Vagina (tissue), 2 donors: ENCODE results near the gene ASTN2. TPM values are rescaled to one million over a fixed set of nuclear protein-coding genes. Genes with fewer than 3 reads are reported as not detected.

Experiments
- DNase-seq, 2 donors: peaks; one replicate each; pipeline ENCODE4 v3.0.0-alpha.2; 2017; ENCODE audit errors: extremely low spot score in 2 of 2
- H3K27ac ChIP-seq: fragments of 200-600 bp; sonication (generic); one replicate; pipeline ENCODE4 v1.5.1; 2019
- H3K27me3 ChIP-seq: fragments of 200-600 bp; sonication (generic); one replicate; pipeline ENCODE4 v1.5.1; 2019
- H3K36me3 ChIP-seq, 2 donors: fragments of 200-600 bp; sonication (generic); one replicate each; pipeline ENCODE4 v1.5.1; 2017 to 2019
- H3K4me1 ChIP-seq: fragments of 200-600 bp; sonication (generic); one replicate; pipeline ENCODE4 v1.5.1; 2019
- H3K4me3 ChIP-seq, 2 donors: fragments of 200-600 bp; sonication (generic); 1 replicate in 1 of 2; 2 replicates in 1 of 2; pipeline ENCODE4 v1.5.1; 2016 to 2019
- H3K9me3 ChIP-seq: fragments of 200-600 bp; sonication (generic); one replicate; pipeline ENCODE4 v1.5.1; 2019
- POLR2A ChIP-seq, 2 donors: fragments of 450-650 bp; IDR thresholded peaks; one replicate each; pipeline ENCODE4 v1.6.1; 2017; ENCODE audit warnings: antibody characterized with exemption in 2 of 2, mild to moderate bottlenecking in 2 of 2, moderate library complexity in 2 of 2
- POLR2AphosphoS5 ChIP-seq, 2 donors: sonication (generic); formaldehyde crosslinking; IDR thresholded peaks; one replicate each; pipeline ENCODE4 v1.9.0; 2017; ENCODE audit warnings: antibody characterized with exemption in 2 of 2, mild to moderate bottlenecking in 2 of 2, low read depth in 1 of 2; ENCODE audit not compliant: insufficient read depth in 1 of 2
- intact Hi-C: fragments of 100-400 bp; cut with DNase I; formaldehyde crosslinking; loops from one replicate; pipeline ENCODE4 v1.15.1; 2023
- total RNA-seq: library from RNA; depleted of rRNA; stranded (reverse); fragments of >200 nt; gene quantifications from one replicate; pipeline ENCODE4 v1.2.3, GENCODE V29; 2016
- TF ChIP-seq, protein P1 (sequence below), 3 experiments: fragments of 450-650 bp in 2 of 3; fragments of 200-600 bp in 1 of 3; sonication (generic) in 1 of 3; IDR thresholded peaks; one replicate each; pipeline ENCODE4 v1.5.1; 2017 to 2019; ENCODE audit warnings: antibody characterized with exemption in 3 of 3, mild to moderate bottlenecking in 2 of 3, moderate library complexity in 2 of 3

Gene ASTN2
- total RNA-seq, 1 donor from 2014 or later = 4.4 TPM

DNA sequence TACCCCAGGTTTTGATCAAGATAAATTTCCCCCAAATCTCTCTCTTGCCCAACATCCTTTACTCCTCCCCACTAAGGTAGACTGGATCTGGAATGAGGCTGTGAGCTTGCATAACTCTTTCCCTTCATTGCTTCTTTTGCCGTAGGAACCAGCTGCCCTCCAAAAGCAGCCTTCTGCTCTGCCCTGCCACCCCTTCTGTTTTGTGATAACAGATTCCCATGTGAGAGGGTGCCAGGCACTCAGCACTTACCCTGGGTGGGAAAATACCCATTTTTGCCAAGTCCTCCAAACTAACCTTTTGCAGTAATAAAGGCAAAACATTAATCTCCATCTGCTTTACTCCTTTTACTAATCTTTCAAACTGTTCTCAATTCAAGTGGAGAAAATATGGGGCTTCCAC, 182.6 kb downstream of the ASTN2 start:
- Histone ChIP-seq H3K27ac (no peak overlapping the region), H3K4me3 (no peak overlapping the region), H3K27me3 (no peaks in the 10 kb centered on the region), H3K4me1 (no peaks in the 10 kb centered on the region), H3K36me3 (no peaks in the 10 kb centered on the region), H3K9me3 (no peaks in the 10 kb centered on the region)
- TF ChIP-seq POLR2AphosphoS5 (IDR thresholded peaks at IDR 0.05; ENCODE audit: insufficient read depth in 1 of 2, low read depth in 1 of 2) = no peak
- TF ChIP-seq, protein P1, sequence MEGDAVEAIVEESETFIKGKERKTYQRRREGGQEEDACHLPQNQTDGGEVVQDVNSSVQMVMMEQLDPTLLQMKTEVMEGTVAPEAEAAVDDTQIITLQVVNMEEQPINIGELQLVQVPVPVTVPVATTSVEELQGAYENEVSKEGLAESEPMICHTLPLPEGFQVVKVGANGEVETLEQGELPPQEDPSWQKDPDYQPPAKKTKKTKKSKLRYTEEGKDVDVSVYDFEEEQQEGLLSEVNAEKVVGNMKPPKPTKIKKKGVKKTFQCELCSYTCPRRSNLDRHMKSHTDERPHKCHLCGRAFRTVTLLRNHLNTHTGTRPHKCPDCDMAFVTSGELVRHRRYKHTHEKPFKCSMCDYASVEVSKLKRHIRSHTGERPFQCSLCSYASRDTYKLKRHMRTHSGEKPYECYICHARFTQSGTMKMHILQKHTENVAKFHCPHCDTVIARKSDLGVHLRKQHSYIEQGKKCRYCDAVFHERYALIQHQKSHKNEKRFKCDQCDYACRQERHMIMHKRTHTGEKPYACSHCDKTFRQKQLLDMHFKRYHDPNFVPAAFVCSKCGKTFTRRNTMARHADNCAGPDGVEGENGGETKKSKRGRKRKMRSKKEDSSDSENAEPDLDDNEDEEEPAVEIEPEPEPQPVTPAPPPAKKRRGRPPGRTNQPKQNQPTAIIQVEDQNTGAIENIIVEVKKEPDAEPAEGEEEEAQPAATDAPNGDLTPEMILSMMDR (IDR thresholded peaks at IDR 0.05) = no peak
- TF ChIP-seq POLR2A (IDR thresholded peaks at IDR 0.05) = no peak
- no peak for DNase-seq
- intact Hi-C loops = no loop called here

DNA sequence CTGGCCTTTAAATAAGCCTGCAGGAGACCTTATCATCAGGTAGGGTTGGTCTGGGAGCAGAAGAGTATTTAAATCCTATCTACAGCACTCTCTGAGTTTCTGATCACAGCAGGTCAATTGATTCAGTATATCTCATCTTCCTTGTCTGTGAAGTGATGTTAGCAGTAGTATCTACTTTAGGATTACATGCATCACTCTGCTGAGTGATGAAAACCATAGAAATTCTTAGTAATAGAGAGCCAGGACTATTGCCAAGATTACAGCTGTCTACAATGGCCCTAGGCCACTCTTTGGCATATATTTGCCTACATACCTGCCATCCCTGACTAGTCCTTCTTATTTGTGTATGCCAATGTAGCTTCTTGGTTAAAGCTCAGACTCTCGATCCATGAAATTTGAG, 183.8 kb downstream of the ASTN2 start:
- no peak overlapping the region for H3K4me3 ChIP-seq
- H3K27me3 ChIP-seq = no peaks in the 10 kb centered on the region
- no peak for DNase-seq
- no peaks in the 10 kb centered on the region for H3K36me3 ChIP-seq
- TF ChIP-seq POLR2A (IDR thresholded peaks at IDR 0.05) (no peak), POLR2AphosphoS5 (IDR thresholded peaks at IDR 0.05; ENCODE audit: insufficient read depth in 1 of 2, low read depth in 1 of 2) (no peak)
- TF ChIP-seq, protein P1 (IDR thresholded peaks at IDR 0.05) = no peak
- H3K4me1 ChIP-seq = no peaks in the 10 kb centered on the region
- no peak overlapping the region for H3K27ac ChIP-seq
- no peaks in the 10 kb centered on the region for H3K9me3 ChIP-seq
- intact Hi-C loops = no loop called here

- DNase-seq = no peak
- no peak overlapping the region for H3K27ac ChIP-seq
- intact Hi-C loops = no loop called here
- no peaks in the 10 kb centered on the region for H3K27me3 ChIP-seq
- no peaks in the 10 kb centered on the region for H3K36me3 ChIP-seq
- no peak for TF ChIP-seq POLR2AphosphoS5 (IDR thresholded peaks at IDR 0.05; ENCODE audit: insufficient read depth in 1 of 2, low read depth in 1 of 2)
- TF ChIP-seq, protein P1 (IDR thresholded peaks at IDR 0.05) = no peak
- TF ChIP-seq POLR2A (IDR thresholded peaks at IDR 0.05) = no peak
- no peaks in the 10 kb centered on the region for H3K9me3 ChIP-seq
- no peaks in the 10 kb centered on the region for H3K4me1 ChIP-seq
- H3K4me3 ChIP-seq = no peak overlapping the region
Observed at GRCh38 chr9:117224695-117225094, 190.2 kb downstream of the ASTN2 start.

DNA sequence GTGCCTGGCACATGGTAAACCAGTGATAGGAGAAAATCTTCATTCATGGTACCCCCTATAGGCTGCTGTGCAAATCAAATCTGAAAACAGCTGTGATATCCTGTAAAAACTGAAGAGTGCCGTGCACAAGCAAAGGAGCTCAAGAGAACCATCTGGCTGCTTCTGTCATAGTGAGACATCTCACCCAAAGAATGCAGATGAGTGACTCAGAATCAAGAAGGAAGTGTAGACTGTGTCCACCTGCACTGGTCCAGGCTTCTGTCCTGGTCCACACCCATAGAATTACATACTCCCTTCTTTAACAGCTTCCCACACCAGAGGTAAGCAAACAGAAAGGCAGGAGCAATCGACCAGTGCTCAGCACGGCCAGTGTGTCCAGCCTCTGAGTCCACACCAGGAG, 195.9 kb downstream of the ASTN2 start:
- H3K4me1 ChIP-seq = no peaks in the 10 kb centered on the region
- DNase-seq = no peak

GRCh38 chr9:117214416-117214815, 200.4 kb downstream of the ASTN2 start:
- Histone ChIP-seq H3K36me3 (no peaks in the 10 kb centered on the region), H3K27ac (no peak overlapping the region), H3K9me3 (no peaks in the 10 kb centered on the region), H3K27me3 (no peaks in the 10 kb centered on the region), H3K4me1 (no peaks in the 10 kb centered on the region), H3K4me3 (no peak overlapping the region)
- no peak for DNase-seq
- TF ChIP-seq POLR2A (IDR thresholded peaks at IDR 0.05) = no peak
- TF ChIP-seq POLR2AphosphoS5 (IDR thresholded peaks at IDR 0.05; ENCODE audit: insufficient read depth in 1 of 2, low read depth in 1 of 2) = no peak
- TF ChIP-seq, protein P1 (IDR thresholded peaks at IDR 0.05) = no peak
- intact Hi-C loops = no loop called here

More for the DNA sequence above, 195.9 kb downstream of the ASTN2 start:
- H3K27me3 ChIP-seq = no peaks in the 10 kb centered on the region
- intact Hi-C loops = no loop called here
- no peak overlapping the region for H3K27ac ChIP-seq
- H3K36me3 ChIP-seq = no peaks in the 10 kb centered on the region
- H3K4me3 ChIP-seq = no peak overlapping the region
- TF ChIP-seq POLR2AphosphoS5 (IDR thresholded peaks at IDR 0.05; ENCODE audit: insufficient read depth in 1 of 2, low read depth in 1 of 2) (no peak), POLR2A (IDR thresholded peaks at IDR 0.05) (no peak)
- TF ChIP-seq, protein P1 (IDR thresholded peaks at IDR 0.05) = no peak
- no peaks in the 10 kb centered on the region for H3K9me3 ChIP-seq
